Amygdala (tissue), 56 donors: ENCODE results near the gene RHOF.
"Not testable (repeated sequence)": the region's sequence is repeated elsewhere in the genome, so short reads cannot be mapped to it uniquely, and the experiment has no call there.

Experiments used
- DNase-seq, 56 donors: peaks; one replicate each; lab custom pipeline; 2025; lab: John Stamatoyannopoulos, UW

Gene RHOF

GRCh38 chr12:121754836-121755235 lies 38.7 kb downstream of the RHOF start:
- DNase-seq = no peak

- DNase-seq = peak in 55 of 56 donors; percentile 26 to 91 (median 74)
These were observed 39.6 kb downstream of the RHOF start for GRCh38 chr12:121753844-121754264.

GRCh38 chr12:121751749-121752351 lies 41.6 kb downstream of the RHOF start:
- DNase-seq = no peak

GRCh38 chr12:121751034-121751433 lies 42.5 kb downstream of the RHOF start:
- no peak for DNase-seq

- DNase-seq = no peak
These were observed 43.0 kb downstream of the RHOF start for GRCh38 chr12:121750507-121750955.

- DNase-seq = no peak
These were observed 44.2 kb downstream of the RHOF start for GRCh38 chr12:121749267-121749666.

- DNase-seq = no peak
These were observed 44.8 kb downstream of the RHOF start for GRCh38 chr12:121748571-121749265.

- DNase-seq = no peak
These were observed 45.3 kb downstream of the RHOF start for GRCh38 chr12:121748218-121748570.

- DNase-seq = not testable (repeated sequence)
These were observed 47.9 kb downstream of the RHOF start for GRCh38 chr12:121745545-121745944.

GRCh38 chr12:121741743-121742142 lies 51.7 kb downstream of the RHOF start:
- DNase-seq = no peak

- DNase-seq = peak in 4 of 56 donors; percentile 15 to 46 (median 18)
These were observed 52.6 kb downstream of the RHOF start for GRCh38 chr12:121740847-121741246.

GRCh38 chr12:121738340-121738858 lies 55.1 kb downstream of the RHOF start:
- no peak for DNase-seq

- no peak for DNase-seq
These were observed 59.6 kb downstream of the RHOF start for GRCh38 chr12:121733849-121734248.

- DNase-seq = no peak
These were observed 62.0 kb downstream of the RHOF start for GRCh38 chr12:121731473-121731872.

- no peak for DNase-seq
These were observed 64.5 kb downstream of the RHOF start for GRCh38 chr12:121729021-121729420.
